ENCODE data around the gene DNAJC19.

DNA sequence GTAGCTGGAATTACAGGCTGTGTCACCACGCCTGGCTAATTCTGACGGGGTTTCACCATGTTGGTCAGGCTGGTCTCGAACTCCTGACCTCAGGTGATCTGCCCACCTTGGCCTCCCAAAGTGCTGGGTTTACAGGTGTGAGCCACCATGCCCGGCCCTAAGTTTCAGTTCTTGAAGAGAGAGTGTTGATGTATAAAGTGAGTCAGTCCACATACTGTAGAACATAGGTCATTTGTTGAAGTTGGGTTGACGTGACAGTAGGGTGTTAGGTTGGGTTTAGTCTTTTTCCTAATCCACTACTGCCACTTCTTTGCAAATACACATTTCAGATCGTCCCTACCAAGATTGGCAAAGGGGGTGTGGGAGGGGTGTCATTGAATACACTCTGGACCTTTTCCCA is 15.2 kb downstream of the DNAJC19 start:
- TF ChIP-seq CTCF (conservative IDR thresholded peaks at IDR 0.05; ENCODE audit: low read length) (no peak), EZH2phosphoT487 (IDR thresholded peaks at IDR 0.05; ENCODE audit: borderline replicate concordance, low read depth, low read length) (no peak)

Measured in OCI-LY7 (cell line).